AG09309 (cell line): Measurements from ENCODE around the gene PAXIP1.

Source experiments
- DNase-seq: peaks from one replicate; pipeline ENCODE4 v3.0.0-alpha.2; 2010; ENCODE audit warnings: low read depth
- H3K4me3 ChIP-seq: 2 replicates; pipeline ENCODE4 v1.5.1; 2011; ENCODE audit warnings: mild to moderate bottlenecking, low read depth, low read length, moderate library complexity; ENCODE audit not compliant: control insufficient read depth
- CTCF ChIP-seq: IDR thresholded peaks from 2 replicates; pipeline ENCODE4 v1.5.1; 2011; ENCODE audit warnings: mild to moderate bottlenecking, low read depth, low read length, inconsistent platforms; ENCODE audit not compliant: insufficient read depth, control insufficient read depth; ENCODE audit errors: missing control alignments

The PAXIP1 gene

GRCh38 chr7:154985230-154985629 is 17.7 kb downstream of the PAXIP1 start:
- H3K4me3 ChIP-seq, result no peak overlapping the region
- DNase-seq, result no peak
- TF ChIP-seq CTCF, result no peak

- DNase-seq, result no peak
- TF ChIP-seq CTCF, result no peak
- H3K4me3 ChIP-seq, result no peak overlapping the region
Measured at GRCh38 chr7:154984601-154985188, 18.2 kb downstream of the PAXIP1 start.

GRCh38 chr7:154978017-154978416 is 24.9 kb downstream of the PAXIP1 start:
- no peak for DNase-seq
- no peak for TF ChIP-seq CTCF

GRCh38 chr7:154977250-154977649 is 25.7 kb downstream of the PAXIP1 start:
- DNase-seq, result no peak
- H3K4me3 ChIP-seq, result no peak overlapping the region
- TF ChIP-seq CTCF, result no peak

More at GRCh38 chr7:154978017-154978416, 24.9 kb downstream of the PAXIP1 start:
- H3K4me3 ChIP-seq, result no peak overlapping the region

- no peak overlapping the region for H3K4me3 ChIP-seq
- no peak for DNase-seq
- TF ChIP-seq CTCF, result no peak
Measured at GRCh38 chr7:154976844-154977243, 26.1 kb downstream of the PAXIP1 start.

- H3K4me3 ChIP-seq, result no peak overlapping the region
- no peak for DNase-seq
Measured at GRCh38 chr7:154975984-154976383, 26.9 kb downstream of the PAXIP1 start.

More at GRCh38 chr7:154975984-154976383, 26.9 kb downstream of the PAXIP1 start:
- no peak for TF ChIP-seq CTCF
